ENCODE measurements around the gene PRICKLE4. TPM values are rescaled to one million over a fixed set of nuclear protein-coding genes. Genes with fewer than 3 reads are reported as not detected.

Gene PRICKLE4
- total and polyA plus RNA-seq, 2 of the 8 experiments (the other 6 are each of a cell fraction or from before 2014, with no cell fraction given) = 0.32 to 1.4 TPM

DNA sequence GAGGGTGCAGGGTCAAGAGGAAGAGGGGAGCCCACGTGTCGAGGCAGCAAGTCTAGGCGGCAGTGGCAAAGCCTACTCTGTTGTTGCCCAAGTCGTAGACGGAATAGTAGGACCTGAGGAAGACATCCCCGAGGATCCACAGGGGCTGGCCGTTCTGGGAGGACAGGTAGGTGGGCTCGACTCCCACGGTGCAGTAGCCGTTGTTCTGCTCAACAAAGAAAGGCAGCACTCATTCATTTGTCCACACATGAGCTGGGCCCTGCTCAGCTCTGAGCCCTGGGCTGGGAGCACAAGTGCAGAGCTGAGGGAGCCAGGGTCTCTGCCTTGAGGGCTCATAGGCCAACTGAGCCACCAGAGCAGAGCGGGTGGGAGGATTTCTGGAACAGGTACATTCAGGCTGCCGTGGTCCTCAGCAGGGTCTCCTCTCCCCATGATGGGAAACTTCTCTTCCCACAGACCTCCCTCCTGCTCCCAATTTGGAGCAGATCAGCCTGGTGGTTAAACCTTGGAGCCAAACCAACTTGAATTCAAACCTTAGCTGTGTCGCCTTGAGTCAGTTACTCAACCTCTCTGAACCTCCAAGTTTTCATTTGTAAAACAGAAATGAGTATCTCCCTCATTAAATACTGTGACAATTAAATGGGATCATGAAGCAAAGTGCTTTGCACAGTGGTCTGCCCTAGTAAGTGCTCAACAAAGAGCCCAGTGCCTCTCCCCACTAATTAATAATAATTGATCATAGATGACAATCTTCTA is 43.6 kb upstream of the PRICKLE4 start:
- Histone ChIP-seq H4K5ac (ENCODE audit: insufficient read length, low read depth, low read length) (no peak overlapping the region), H3K4ac (replicated peaks; ENCODE audit: insufficient read length, low read depth, low read length) (no peak overlapping the region), H3K9ac (replicated peaks in 1 of 4; ENCODE audit: extremely low read depth in 1 of 4, low read depth in 3 of 4, low read length in 3 of 4) (no peak overlapping the region), H2BK15ac (ENCODE audit: low read length) (no peak overlapping the region), H3K27me3 (replicated peaks in 1 of 4; ENCODE audit: control insufficient read depth in 3 of 4, extremely low read depth in 1 of 4, insufficient read depth in 3 of 4, low read length in 3 of 4) (peaks cover 0 to 8% (median 5%) of the 10 kb centered on the region in 4 experiments; a peak in 3 of 7 replicates), H2AK5ac (ENCODE audit: low read depth, low read length) (no peak overlapping the region; the same call in 1 of the 2 replicates), H3K56ac (replicated peaks; ENCODE audit: insufficient read length, low read depth, low read length) (no peak overlapping the region), H3K36me3 (ENCODE audit: control insufficient read depth in 2 of 4, insufficient read depth in 4 of 4, low read length in 3 of 4) (no peaks in the 10 kb centered on the region), H3K79me1 (ENCODE audit: low read depth, low read length) (no peaks in the 10 kb centered on the region), H3K79me2 (ENCODE audit: control insufficient read depth in 1 of 2, insufficient read depth in 2 of 2, low read length in 2 of 2) (no peaks in the 10 kb centered on the region), H3K4me3 (ENCODE audit: extremely low read depth in 1 of 4, insufficient read depth in 2 of 4, low read depth in 3 of 4, low read length in 4 of 4) (no peak overlapping the region), H2BK12ac (ENCODE audit: low read depth, low read length) (no peak overlapping the region), H3K4me2 (ENCODE audit: insufficient read depth in 1 of 2, low read depth in 2 of 2, low read length in 2 of 2) (peak overlapping the region in 1 of 2 experiments; percentile 71; a peak in 1 of 4 replicates), H3K27ac (ENCODE audit: low read depth, low read length) (no peak overlapping the region), H3K18ac (ENCODE audit: extremely low read depth, low read length) (no peak overlapping the region), H3K23ac (ENCODE audit: insufficient read length) (no peak overlapping the region), H4K8ac (ENCODE audit: extremely low read depth, insufficient read depth, low read length) (peak overlapping the region; percentile 62), H4K91ac (replicated peaks; ENCODE audit: insufficient read length, low read length) (no peak overlapping the region), H3K14ac (ENCODE audit: insufficient read length) (no peak overlapping the region), H4K20me1 (replicated peaks in 1 of 2; ENCODE audit: control insufficient read depth in 1 of 2, insufficient read depth in 2 of 2, low read length in 2 of 2) (peaks cover 0 to 2% of the 10 kb centered on the region in 2 experiments), H2AFZ (ENCODE audit: low read length) (no peak overlapping the region), H3K4me1 (replicated peaks in 1 of 4; ENCODE audit: control insufficient read depth in 3 of 4, insufficient read depth in 4 of 4, low read length in 3 of 4) (peaks cover 3 to 21% (median 14%) of the 10 kb centered on the region in 4 experiments), H2BK20ac (ENCODE audit: low read length) (no peak overlapping the region), H2BK120ac (replicated peaks; ENCODE audit: low read depth, low read length) (no peak overlapping the region), H3K9me3 (ENCODE audit: insufficient read depth in 2 of 2, low read depth in 1 of 2, low read length in 1 of 2) (no peaks in the 10 kb centered on the region), H3K23me2 (ENCODE audit: low read depth, low read length) (peaks cover 9% of the 10 kb centered on the region; the same call in 1 of the 2 replicates), H2BK5ac (ENCODE audit: low read depth, low read length) (no peak overlapping the region)
- ChIA-PET POLR2A (ENCODE audit: partially characterized antibody) (interaction anchor here (1.0 kb wide), 1 partner anchor 21 kb away, joined by 3 read pairs; no protein-coding TSS in a partner anchor), CTCF (ENCODE audit: partially characterized antibody) (interaction anchor here (1.0 to 5.3 kb wide), 10 partner anchors 9 to 47 kb away, joined by 3 to 37 read pairs (median 8); partner anchors contain the start of genes PGC and PRICKLE4)
- FAIRE-seq (no peak), DNase-seq (ENCODE audit: low read depth in 1 of 2, low spot score in 2 of 2) (no peak)
- WGBS, 2 experiments (ENCODE audit: extremely low coverage in 1 of 2, insufficient coverage in 1 of 2, insufficient read length in 1 of 2, insufficient replicate concordance in 2 of 2, low coverage in 1 of 2, low lambda C conversion rate in 2 of 2, missing lambda C conversion rate in 1 of 2) = 91% methylated on average over 13 of the region's 13 CpGs; no CpG with 5 or more reads in 1 of the 2 experiments
- TF ChIP-seq KDM1A (IDR thresholded peaks at IDR 0.05; ENCODE audit: borderline replicate concordance, low read length) = 0 out of 2 replicates have a peak, but pooled peaks have one; percentile 28
- no peak for TF ChIP-seq SAP30 (IDR thresholded peaks at IDR 0.05; ENCODE audit: insufficient read depth, insufficient replicate concordance, low read length)
- no peak for TF ChIP-seq RFX5 (IDR thresholded peaks at IDR 0.05; ENCODE audit: borderline replicate concordance, low read depth, low read length)
- TF ChIP-seq CEBPB (IDR thresholded peaks at IDR 0.05; ENCODE audit: low read depth, low read length) = no peak
- TF ChIP-seq CHD2 (IDR thresholded peaks at IDR 0.05; ENCODE audit: low read length) = no peak
- no peak for TF ChIP-seq CTCF (IDR thresholded peaks at IDR 0.05; ENCODE audit: control extremely low read depth in 1 of 3, insufficient read depth in 1 of 3, low read depth in 1 of 3, low read length in 3 of 3)
